ENCODE results near the gene PRR27.

Gene PRR27

DNA sequence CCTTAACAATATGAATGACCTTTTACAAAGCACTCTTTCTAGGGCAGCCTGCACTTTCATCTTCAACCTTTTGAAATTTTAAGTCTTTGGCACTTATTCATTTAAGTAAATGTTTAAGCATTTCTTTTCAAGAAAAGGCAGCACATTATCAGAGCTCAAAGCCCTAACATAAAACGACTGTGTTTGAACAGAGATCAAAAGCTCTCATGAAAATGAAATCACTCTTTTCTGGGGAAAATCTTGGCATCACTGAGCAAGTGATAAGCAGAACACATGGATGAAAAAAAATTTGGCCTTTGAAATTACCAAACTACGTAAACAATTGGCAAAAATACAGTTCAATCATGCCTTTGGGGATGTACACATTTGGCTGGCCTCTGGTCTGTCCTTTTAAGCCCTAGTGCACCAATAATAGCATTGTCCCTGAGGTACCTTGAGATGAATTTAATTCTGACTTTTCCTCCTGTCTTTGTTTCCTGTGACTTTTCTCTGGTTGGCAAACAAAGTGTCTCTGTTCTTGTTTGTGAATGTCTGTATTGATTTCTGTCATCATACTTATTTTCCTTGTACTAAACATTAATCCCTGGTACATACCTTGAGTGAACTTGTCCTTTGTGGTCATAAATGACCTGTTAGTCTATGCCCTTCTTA, 28.6 kb downstream of the PRR27 start:
- H3K4me3 ChIP-seq (ENCODE audit: low read depth, low read length): no peak overlapping the region
- TF ChIP-seq, protein P1, sequence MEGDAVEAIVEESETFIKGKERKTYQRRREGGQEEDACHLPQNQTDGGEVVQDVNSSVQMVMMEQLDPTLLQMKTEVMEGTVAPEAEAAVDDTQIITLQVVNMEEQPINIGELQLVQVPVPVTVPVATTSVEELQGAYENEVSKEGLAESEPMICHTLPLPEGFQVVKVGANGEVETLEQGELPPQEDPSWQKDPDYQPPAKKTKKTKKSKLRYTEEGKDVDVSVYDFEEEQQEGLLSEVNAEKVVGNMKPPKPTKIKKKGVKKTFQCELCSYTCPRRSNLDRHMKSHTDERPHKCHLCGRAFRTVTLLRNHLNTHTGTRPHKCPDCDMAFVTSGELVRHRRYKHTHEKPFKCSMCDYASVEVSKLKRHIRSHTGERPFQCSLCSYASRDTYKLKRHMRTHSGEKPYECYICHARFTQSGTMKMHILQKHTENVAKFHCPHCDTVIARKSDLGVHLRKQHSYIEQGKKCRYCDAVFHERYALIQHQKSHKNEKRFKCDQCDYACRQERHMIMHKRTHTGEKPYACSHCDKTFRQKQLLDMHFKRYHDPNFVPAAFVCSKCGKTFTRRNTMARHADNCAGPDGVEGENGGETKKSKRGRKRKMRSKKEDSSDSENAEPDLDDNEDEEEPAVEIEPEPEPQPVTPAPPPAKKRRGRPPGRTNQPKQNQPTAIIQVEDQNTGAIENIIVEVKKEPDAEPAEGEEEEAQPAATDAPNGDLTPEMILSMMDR (IDR thresholded peaks at IDR 0.05; ENCODE audit: borderline replicate concordance, insufficient read depth, low read depth, low read length): no peak

DNA sequence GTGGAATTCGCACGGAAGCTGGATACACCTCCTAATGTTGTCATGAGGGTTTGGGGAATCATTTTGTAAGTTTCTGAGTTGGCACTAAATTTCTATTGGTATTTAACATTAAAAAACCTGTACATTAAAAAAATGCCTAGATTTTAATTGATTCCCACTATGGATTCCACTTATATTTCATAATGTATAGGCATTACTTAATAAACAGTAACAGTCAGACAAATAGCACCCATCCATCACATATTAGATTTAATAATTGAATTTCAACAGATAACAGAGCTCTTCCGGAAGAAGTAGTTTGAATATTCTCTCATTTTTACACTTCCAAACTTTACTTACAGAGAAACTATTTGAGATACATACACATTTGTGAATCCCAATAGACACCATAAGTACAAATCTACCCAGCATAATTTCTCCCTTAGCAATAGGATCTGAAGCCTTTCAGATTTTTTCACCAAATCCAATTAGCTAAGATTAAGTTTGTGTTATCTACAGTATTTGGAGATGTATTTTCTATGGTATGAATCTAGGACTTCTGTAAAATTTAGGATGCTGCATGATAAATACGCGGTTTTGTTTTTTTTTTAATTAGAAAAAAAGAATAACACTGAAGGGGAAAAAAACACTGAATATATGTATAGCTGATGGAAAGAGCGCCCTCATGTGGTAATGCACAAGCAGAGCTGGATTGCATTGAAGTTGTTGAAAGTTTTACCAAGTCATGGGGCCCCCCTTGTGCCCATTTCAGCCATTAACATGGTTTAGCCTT, 29.3 kb downstream of the PRR27 start:
- TF ChIP-seq, protein P1 (IDR thresholded peaks at IDR 0.05; ENCODE audit: borderline replicate concordance, insufficient read depth, low read depth, low read length): peak; percentile 63
- no peak overlapping the region for H3K4me3 ChIP-seq (ENCODE audit: low read depth, low read length)

DNA sequence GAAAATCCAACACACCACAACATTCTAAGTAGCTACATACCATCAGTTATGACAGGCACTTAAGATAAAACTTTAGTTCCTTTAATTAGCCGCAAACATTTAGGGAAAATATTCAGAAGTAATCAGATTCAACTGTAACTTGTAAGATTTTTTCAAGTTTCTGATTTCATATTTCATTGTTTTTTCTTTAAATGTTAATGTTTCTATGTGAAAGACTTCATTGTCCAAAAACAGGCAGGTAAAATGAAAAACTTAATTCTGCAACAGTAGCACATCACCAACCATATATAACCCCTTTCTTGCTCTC, 29.9 kb downstream of the PRR27 start:
- TF ChIP-seq, protein P1 (IDR thresholded peaks at IDR 0.05; ENCODE audit: borderline replicate concordance, insufficient read depth, low read depth, low read length): no peak
- no peak overlapping the region for H3K4me3 ChIP-seq (ENCODE audit: low read depth, low read length)

DNA sequence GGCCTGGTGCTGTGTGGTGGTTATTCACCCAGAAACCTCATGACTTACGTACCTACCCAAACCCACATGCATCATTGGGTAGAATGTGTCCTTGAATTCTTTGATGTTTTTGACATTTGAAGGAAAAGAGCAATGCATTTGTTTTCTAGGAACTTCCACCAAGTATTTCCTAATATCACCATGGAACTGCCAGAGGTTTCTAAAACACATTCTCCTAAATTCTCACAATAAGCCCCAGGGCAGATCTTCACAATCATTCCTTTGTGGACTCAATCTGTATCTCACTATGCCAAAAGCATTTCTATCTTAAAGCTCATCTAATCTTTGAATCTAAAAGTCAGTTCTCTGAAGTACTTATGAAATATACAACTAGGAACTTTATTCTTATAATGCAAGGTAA, 33.2 kb downstream of the PRR27 start:
- TF ChIP-seq, protein P1 (IDR thresholded peaks at IDR 0.05; ENCODE audit: borderline replicate concordance, insufficient read depth, low read depth, low read length): no peak
- no peak overlapping the region for H3K4me3 ChIP-seq (ENCODE audit: low read depth, low read length)

DNA sequence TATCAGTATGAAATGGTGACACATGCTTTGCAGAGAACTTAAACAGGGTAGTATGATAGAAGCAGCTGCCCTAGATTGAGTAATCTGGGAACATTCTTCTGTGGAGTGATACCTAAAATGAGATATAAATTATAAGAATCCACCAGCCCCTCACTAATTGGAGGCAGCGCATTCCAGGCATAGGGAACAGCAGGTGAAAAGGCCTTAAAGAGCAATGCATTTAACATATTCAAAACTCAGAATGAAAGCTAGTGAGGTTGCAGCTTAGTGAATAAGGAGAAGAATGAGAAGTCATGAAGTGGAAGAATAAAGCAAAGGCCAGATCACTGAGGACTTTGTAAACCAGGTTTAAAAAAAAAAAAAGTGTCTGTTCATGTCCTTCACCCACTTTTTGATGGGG, 36.5 kb downstream of the PRR27 start:
- TF ChIP-seq, protein P1 (IDR thresholded peaks at IDR 0.05; ENCODE audit: borderline replicate concordance, insufficient read depth, low read depth, low read length): no peak

DNA sequence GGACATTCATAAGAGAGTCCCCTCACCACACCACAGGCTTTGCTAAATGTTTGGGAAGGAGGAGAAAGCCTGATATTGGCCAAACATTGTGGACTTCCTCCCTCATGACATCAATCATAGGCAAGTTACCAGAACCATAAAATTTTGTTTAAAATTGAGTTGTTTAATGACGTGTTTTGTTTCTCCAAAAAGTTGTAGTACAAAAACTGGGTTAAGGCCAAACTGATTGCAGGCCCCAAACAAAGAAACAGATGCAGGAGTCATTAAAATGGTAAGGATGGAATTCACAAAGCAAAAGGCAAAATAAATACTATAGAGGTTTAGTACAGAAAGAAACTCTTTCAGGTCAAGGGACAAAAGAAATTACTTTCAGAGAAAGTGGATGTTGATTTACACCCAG, 37.6 kb downstream of the PRR27 start:
- TF ChIP-seq, protein P1 (IDR thresholded peaks at IDR 0.05; ENCODE audit: borderline replicate concordance, insufficient read depth, low read depth, low read length): no peak

More for the DNA sequence above, 36.5 kb downstream of the PRR27 start:
- no peak overlapping the region for H3K4me3 ChIP-seq (ENCODE audit: low read depth, low read length)

DNA sequence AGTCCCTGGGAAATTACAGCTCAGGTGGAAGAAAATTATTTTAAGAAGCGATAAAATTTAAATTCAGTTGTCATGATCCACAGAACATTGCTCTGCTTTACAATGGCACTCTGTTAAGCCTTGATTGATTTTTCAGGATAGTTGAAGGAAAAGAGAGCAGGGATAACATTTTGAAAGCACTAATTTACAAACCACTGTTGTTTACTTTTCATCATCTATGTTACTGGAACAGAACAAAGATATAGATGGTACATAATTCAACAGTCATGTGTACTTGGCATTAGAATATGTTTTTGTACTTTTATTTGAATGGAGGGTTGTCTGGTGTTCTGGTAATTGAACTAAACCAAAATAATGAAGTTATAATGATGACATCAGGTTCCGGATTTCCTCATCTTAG, 38.9 kb downstream of the PRR27 start:
- H3K4me3 ChIP-seq (ENCODE audit: low read depth, low read length): no peak overlapping the region
- TF ChIP-seq, protein P1 (IDR thresholded peaks at IDR 0.05; ENCODE audit: borderline replicate concordance, insufficient read depth, low read depth, low read length): no peak

More for the DNA sequence above, 37.6 kb downstream of the PRR27 start:
- H3K4me3 ChIP-seq (ENCODE audit: low read depth, low read length): no peak overlapping the region
